Ovary (tissue), 9 donors: ENCODE measurements around the gene NUDT9. TPM values are rescaled to one million over a fixed set of nuclear protein-coding genes. Genes with fewer than 3 reads are reported as not detected.
"Not testable (repeated sequence)": the region's sequence is repeated elsewhere in the genome, so short reads cannot be mapped to it uniquely, and the experiment has no call there.

Experiments
- DNase-seq, 5 donors: peaks; one replicate each; pipeline ENCODE4 v3.0.0-alpha.2; 2019 to 2020
- H3K27ac ChIP-seq, 2 donors: fragments of 200-600 bp; one replicate each; pipeline versions ENCODE4 v1.5.1 to v1.8.0; 2019 to 2022
- H3K27me3 ChIP-seq: fragments of 200-600 bp; one replicate; pipeline ENCODE4 v1.8.0; 2022
- H3K36me3 ChIP-seq: fragments of 200-600 bp; sonication (generic); one replicate; pipeline ENCODE4 v1.5.1; 2019
- H3K4me1 ChIP-seq: one replicate; pipeline ENCODE4 v1.8.1; 2013; ENCODE audit warnings: mild to moderate bottlenecking, moderate library complexity; ENCODE audit not compliant: insufficient read depth
- H3K4me3 ChIP-seq: fragments of 200-600 bp; sonication (generic); one replicate; pipeline ENCODE4 v1.5.1; 2017
- H3K9me3 ChIP-seq, 2 donors: fragments of 200-600 bp in 1 of 2; sonication (generic) in 1 of 2; one replicate each; pipeline versions ENCODE4 v1.5.1 to v1.8.1; 2013 to 2019; ENCODE audit warnings: mild to moderate bottlenecking in 1 of 2, moderate library complexity in 1 of 2
- CTCF ChIP-seq, 3 donors: fragments of 450-650 bp in 2 of 3; fragments of 200-600 bp in 1 of 3; IDR thresholded peaks; one replicate each; pipeline versions ENCODE4 v1.5.1 to v1.8.0; 2016 to 2022; ENCODE audit warnings: antibody characterized with exemption in 3 of 3, mild to moderate bottlenecking in 1 of 3
- EP300 ChIP-seq: sonication (generic); formaldehyde crosslinking; IDR thresholded peaks from one replicate; pipeline ENCODE4 v1.6.1; 2017; ENCODE audit warnings: antibody characterized with exemption
- POLR2A ChIP-seq: fragments of 450-650 bp; IDR thresholded peaks from one replicate; pipeline ENCODE4 v1.6.1; 2017; ENCODE audit warnings: antibody characterized with exemption, mild to moderate bottlenecking, moderate library complexity
- whole genome bisulfite sequencing, 3 donors: extraction: QIAGEN DNeasy Blood & Tissue Kit in 1 of 3; methylation state at CpG; one replicate each; pipeline versions ENCODE4 v1.1.5 to v1.1.7; 2013 to 2017; 5-methylcytosine and 5-hydroxymethylcytosine counted together
- intact Hi-C, 4 donors: fragments of 100-400 bp; cut with DNase I; formaldehyde crosslinking; loops; one replicate each; pipeline versions ENCODE4 v1.11.0 to v1.15.1; 2022 to 2023
- polyA plus RNA-seq, 2 donors: library from polyadenylated mRNA; stranded (reverse); fragments of 200-250 nt in 1 of 2; fragments of 350-450 nt in 1 of 2; fragmentation: Illumina TruSeq in 1 of 2; extraction: RNeasy Lipid Tissue Mini Kit (QIAGEN cat#74804) in 1 of 2; gene quantifications; one replicate each; pipeline ENCODE4 v1.2.3, GENCODE V29; 2013 to 2014
- total RNA-seq, 7 donors: library from RNA; depleted of rRNA in 2 of 7; stranded (reverse); fragments of >200 nt in 2 of 7; fragmentation: NEBNext Ultra II Directional in 3 of 7; extraction: Animal tissue kit (Norgen Biotek cat#: 25700) in 3 of 7; gene quantifications; one replicate each; pipeline versions ENCODE4 v1.1.0 to v1.2.4, GENCODE V29; 2016 to 2023
- donor health status: DM: no; HTN: no; CAD: no; lungs with moderate emphysema.
- donor health status: DM: no; HTN: no; CAD: no.
- donor health status: Bipolar disorder and iron deficiency.
- donor health status: DM: yes; HTN: yes; CAD: no.
- donor health status: DM: no; HTN: no; CAD: no.
- donor health status: DM: yes; HTN: yes; CAD: no.

Gene NUDT9
- total and polyA plus RNA-seq, 9 donors, result 14.1 to 44.6 (median 30.0) TPM

- Histone ChIP-seq H3K9me3 (no peaks in the 10 kb centered on the region), H3K4me1 (no peaks in the 10 kb centered on the region), H3K27me3 (no peaks in the 10 kb centered on the region), H3K36me3 (no peaks in the 10 kb centered on the region), H3K4me3 (no peak overlapping the region), H3K27ac (no peak overlapping the region)
- TF ChIP-seq CTCF (IDR thresholded peaks at IDR 0.05), result no peak
- no peak for TF ChIP-seq EP300
- TF ChIP-seq POLR2A, result no peak
- 84 to 94% (median 84%) methylated on average over 3 of the region's 3 CpGs for WGBS, 3 donors
- DNase-seq, result no peak
- intact Hi-C loops, result no loop called here
Observed at GRCh38 chr4:87399148-87399547, 23.2 kb upstream of the NUDT9 start.

GRCh38 chr4:87399954-87400353 lies 22.4 kb upstream of the NUDT9 start:
- no peaks in the 10 kb centered on the region for H3K9me3 ChIP-seq
- H3K27me3 ChIP-seq, result no peaks in the 10 kb centered on the region
- WGBS, 3 donors, result 68 to 91% (median 77%) methylated on average over 1 of the region's 1 CpG
- intact Hi-C loops, result no loop called here
- no peaks in the 10 kb centered on the region for H3K36me3 ChIP-seq
- TF ChIP-seq CTCF (IDR thresholded peaks at IDR 0.05) (no peak), EP300 (no peak), POLR2A (no peak)
- no peaks in the 10 kb centered on the region for H3K4me1 ChIP-seq
- H3K4me3 ChIP-seq, result no peak overlapping the region
- no peak overlapping the region for H3K27ac ChIP-seq
- DNase-seq, result no peak

GRCh38 chr4:87403732-87404131 lies 18.6 kb upstream of the NUDT9 start:
- H3K27ac ChIP-seq, intact Hi-C loops, H3K9me3 ChIP-seq, H3K4me1 ChIP-seq, DNase-seq, H3K27me3 ChIP-seq, H3K4me3 ChIP-seq, H3K36me3 ChIP-seq: not testable (repeated sequence)
- 48 to 63% (median 53%) methylated on average over 1 of the region's 1 CpG for WGBS, 3 donors

GRCh38 chr4:87405211-87405820 lies 17.1 kb upstream of the NUDT9 start:
- Histone ChIP-seq H3K4me1 (no peaks in the 10 kb centered on the region), H3K27me3 (no peaks in the 10 kb centered on the region), H3K27ac (no peak overlapping the region), H3K36me3 (no peaks in the 10 kb centered on the region), H3K9me3 (no peaks in the 10 kb centered on the region), H3K4me3 (no peak overlapping the region)
- DNase-seq, result no peak
- TF ChIP-seq CTCF (IDR thresholded peaks at IDR 0.05), result no peak
- TF ChIP-seq EP300, result no peak
- TF ChIP-seq POLR2A, result no peak
- intact Hi-C loops, result no loop called here
- WGBS, 3 donors, result 57 to 67% (median 63%) methylated on average over 5 of the region's 5 CpGs

GRCh38 chr4:87406462-87406861 lies 15.9 kb upstream of the NUDT9 start:
- Histone ChIP-seq H3K27me3 (no peaks in the 10 kb centered on the region), H3K4me3 (no peak overlapping the region), H3K9me3 (no peaks in the 10 kb centered on the region), H3K27ac (no peak overlapping the region), H3K36me3 (no peaks in the 10 kb centered on the region), H3K4me1 (no peaks in the 10 kb centered on the region)
- no peak for DNase-seq
- 86 to 90% (median 87%) methylated on average over 6 of the region's 6 CpGs for WGBS, 3 donors
- TF ChIP-seq CTCF (IDR thresholded peaks at IDR 0.05), result no peak
- TF ChIP-seq EP300, result no peak
- TF ChIP-seq POLR2A, result no peak
- intact Hi-C loops, result no loop called here

- H3K36me3 ChIP-seq, DNase-seq, H3K27ac ChIP-seq, H3K4me1 ChIP-seq, H3K9me3 ChIP-seq, H3K27me3 ChIP-seq, intact Hi-C loops, H3K4me3 ChIP-seq: not testable (repeated sequence)
- 73 to 86% (median 85%) methylated on average over 4 of the region's 4 CpGs for WGBS, 3 donors
Observed at GRCh38 chr4:87406902-87407301, 15.5 kb upstream of the NUDT9 start.
